ENCODE data around the gene NACA.

NACA gene

DNA sequence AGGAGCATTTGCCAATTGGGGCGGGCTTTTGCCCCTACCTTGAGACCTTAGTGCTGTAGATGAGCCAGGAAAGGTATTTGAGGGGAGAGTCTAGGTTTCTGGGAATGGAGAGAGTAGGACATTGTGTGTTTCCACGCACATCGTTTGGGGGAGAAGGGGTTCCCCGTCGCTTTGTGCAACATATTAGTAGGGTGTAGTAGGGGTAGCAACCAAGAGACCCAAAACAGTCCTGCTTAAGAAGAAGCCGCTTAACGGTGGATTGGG, 36.3 kb downstream of the NACA start:
- peak overlapping the region; percentile 22 for H2BK5ac ChIP-seq (ENCODE audit: low read depth, low read length, poor library complexity, severe bottlenecking)
- DNase-seq = no peak
- H3K36me3 ChIP-seq (ENCODE audit: control insufficient read depth in 1 of 2, insufficient read depth in 2 of 2, low read depth in 1 of 2, low read length in 2 of 2) = no peaks in the 10 kb centered on the region
- peak overlapping the region; percentile 65 for H4K91ac ChIP-seq (ENCODE audit: low read length)
- H2AFZ ChIP-seq (ENCODE audit: low read depth, low read length) = peak overlapping the region; percentile 36
- H3K4me3 ChIP-seq (ENCODE audit: insufficient read depth in 1 of 2, low read depth in 1 of 2, low read length in 2 of 2) = peak overlapping the region; percentile 34 to 90
- peak overlapping the region; percentile 99 for H3K9ac ChIP-seq (ENCODE audit: low read length)
- WGBS = under 1% methylated on average over 7 of the region's 7 CpGs
- peak overlapping the region; percentile 70 for H4K8ac ChIP-seq (ENCODE audit: low read length)
- peak overlapping the region; percentile 68 for H3K4me2 ChIP-seq (ENCODE audit: low read length, poor library complexity, severe bottlenecking)
- H3K14ac ChIP-seq (ENCODE audit: low read length in 2 of 2) = no peak overlapping the region
- H2AK5ac ChIP-seq (ENCODE audit: low read length, severe bottlenecking) = peak overlapping the region; percentile 23
- no peaks in the 10 kb centered on the region for H3K27me3 ChIP-seq (ENCODE audit: control insufficient read depth in 1 of 2, insufficient read depth in 1 of 2, low read length in 2 of 2)
- H3K18ac ChIP-seq (ENCODE audit: low read depth in 1 of 2, low read length in 2 of 2) = peak overlapping the region; percentile 82 to 83
- H3K23ac ChIP-seq (ENCODE audit: low read length in 2 of 2) = no peak overlapping the region
- H3K9me3 ChIP-seq (ENCODE audit: control insufficient read depth, low read length) = no peaks in the 10 kb centered on the region
- peak overlapping the region; percentile 50 for H2BK120ac ChIP-seq (ENCODE audit: low read depth, low read length)
- H3K27ac ChIP-seq (ENCODE audit: low read length, poor library complexity, severe bottlenecking) = peak overlapping the region; percentile 99
- H2BK15ac ChIP-seq (ENCODE audit: low read depth, poor library complexity, severe bottlenecking) = no peak overlapping the region
- peak overlapping the region; percentile 15 to 75 for H3K4ac ChIP-seq (ENCODE audit: low read depth in 1 of 2, low read length in 2 of 2)
- peaks cover 2% of the 10 kb centered on the region for H3K4me1 ChIP-seq (ENCODE audit: control insufficient read depth, insufficient read depth, low read depth, low read length)
- H3K79me1 ChIP-seq (replicated peaks; ENCODE audit: low read length, poor library complexity, severe bottlenecking) = no peaks in the 10 kb centered on the region
- H2BK12ac ChIP-seq (ENCODE audit: low read length in 2 of 2) = peak overlapping the region in 1 of 2 experiments; percentile 69

DNA sequence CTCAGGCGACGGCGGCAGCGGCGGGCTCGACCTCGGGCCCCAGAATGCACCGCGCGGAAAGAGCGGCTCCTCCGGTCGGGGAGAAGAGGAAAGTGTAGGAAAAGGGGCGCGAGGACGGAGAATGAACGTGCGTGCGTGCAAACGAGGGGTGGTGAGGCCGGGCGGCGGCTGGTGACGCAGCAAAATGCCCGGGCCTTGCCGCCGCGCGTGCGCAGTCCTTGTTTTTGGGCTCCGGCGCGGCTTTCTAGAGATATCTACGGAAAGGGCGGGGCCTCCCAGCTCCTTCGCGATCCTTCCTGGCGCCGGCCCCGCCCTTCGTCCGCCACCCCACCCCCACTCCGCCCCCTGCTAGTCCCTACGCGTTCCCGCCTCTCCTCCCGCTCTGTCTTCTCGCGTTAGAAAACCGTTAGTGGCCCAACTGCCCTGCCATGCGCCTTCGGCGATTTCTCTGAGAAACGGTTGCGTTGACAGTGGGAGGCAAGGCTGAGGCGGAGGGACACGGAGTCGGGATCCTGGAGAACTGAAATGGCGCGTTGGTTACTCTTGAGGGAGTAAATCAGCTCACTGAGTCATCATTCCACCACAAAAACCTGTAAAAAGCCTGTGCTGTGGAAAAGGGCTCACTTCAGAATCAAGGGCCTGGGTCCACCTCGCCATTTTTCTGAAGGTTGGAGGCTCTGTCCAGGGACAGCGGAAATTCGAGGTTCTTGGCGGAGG, 36.8 kb downstream of the NACA start, which contains the start of gene PTGES3:
PTGES3 (minus strand) TSS at position 156 of the 717 bp plus-strand sequence. CDS start 285 bp downstream, outside the sequence.
- Histone ChIP-seq H2BK12ac (ENCODE audit: low read length in 2 of 2) (peak within 1 kb of the TSS; percentile 23 to 69), H3K14ac (ENCODE audit: low read length in 2 of 2) (peak within 1 kb of the TSS in 1 of 2 experiments; percentile 92), H3K4ac (ENCODE audit: low read depth in 1 of 2, low read length in 2 of 2) (peak within 1 kb of the TSS; percentile 29 to 96), H2BK15ac (ENCODE audit: low read depth, poor library complexity, severe bottlenecking) (peak within 1 kb of the TSS; percentile 90), H4K8ac (ENCODE audit: low read length) (peak within 1 kb of the TSS; percentile 74), H3K4me2 (ENCODE audit: low read length, poor library complexity, severe bottlenecking) (peak within 1 kb of the TSS; percentile 68), H3K9me3 (ENCODE audit: control insufficient read depth, low read length) (no peaks in the 10 kb centered on the region), H3K27ac (ENCODE audit: low read length, poor library complexity, severe bottlenecking) (peak within 1 kb of the TSS; percentile 99), H2BK5ac (ENCODE audit: low read depth, low read length, poor library complexity, severe bottlenecking) (peak within 1 kb of the TSS; percentile 57), H3K18ac (ENCODE audit: low read depth in 1 of 2, low read length in 2 of 2) (peak within 1 kb of the TSS; percentile 93 to 94), H3K27me3 (ENCODE audit: control insufficient read depth in 1 of 2, insufficient read depth in 1 of 2, low read length in 2 of 2) (no peaks in the 10 kb centered on the region), H2AFZ (ENCODE audit: low read depth, low read length) (peak within 1 kb of the TSS; percentile 36), H2AK5ac (ENCODE audit: low read length, severe bottlenecking) (peak within 1 kb of the TSS; percentile 27), H3K9ac (ENCODE audit: low read length) (peak within 1 kb of the TSS; percentile 99), H3K4me3 (ENCODE audit: insufficient read depth in 1 of 2, low read depth in 1 of 2, low read length in 2 of 2) (peak within 1 kb of the TSS; percentile 82 to 99), H3K36me3 (ENCODE audit: control insufficient read depth in 1 of 2, insufficient read depth in 2 of 2, low read depth in 1 of 2, low read length in 2 of 2) (peaks cover 0 to 2% of the 10 kb centered on the region in 2 experiments), H3K4me1 (ENCODE audit: control insufficient read depth, insufficient read depth, low read depth, low read length) (peaks cover 3% of the 10 kb centered on the region), H2BK120ac (ENCODE audit: low read depth, low read length) (peak within 1 kb of the TSS; percentile 87), H3K23ac (ENCODE audit: low read length in 2 of 2) (peak within 1 kb of the TSS in 1 of 2 experiments; percentile 90), H4K91ac (ENCODE audit: low read length) (peak within 1 kb of the TSS; percentile 65), H3K79me1 (replicated peaks; ENCODE audit: low read length, poor library complexity, severe bottlenecking) (no peaks in the 10 kb centered on the region)
- peak; percentile 98 for DNase-seq
- under 1% methylated on average over 51 of the region's 64 CpGs for WGBS

DNA sequence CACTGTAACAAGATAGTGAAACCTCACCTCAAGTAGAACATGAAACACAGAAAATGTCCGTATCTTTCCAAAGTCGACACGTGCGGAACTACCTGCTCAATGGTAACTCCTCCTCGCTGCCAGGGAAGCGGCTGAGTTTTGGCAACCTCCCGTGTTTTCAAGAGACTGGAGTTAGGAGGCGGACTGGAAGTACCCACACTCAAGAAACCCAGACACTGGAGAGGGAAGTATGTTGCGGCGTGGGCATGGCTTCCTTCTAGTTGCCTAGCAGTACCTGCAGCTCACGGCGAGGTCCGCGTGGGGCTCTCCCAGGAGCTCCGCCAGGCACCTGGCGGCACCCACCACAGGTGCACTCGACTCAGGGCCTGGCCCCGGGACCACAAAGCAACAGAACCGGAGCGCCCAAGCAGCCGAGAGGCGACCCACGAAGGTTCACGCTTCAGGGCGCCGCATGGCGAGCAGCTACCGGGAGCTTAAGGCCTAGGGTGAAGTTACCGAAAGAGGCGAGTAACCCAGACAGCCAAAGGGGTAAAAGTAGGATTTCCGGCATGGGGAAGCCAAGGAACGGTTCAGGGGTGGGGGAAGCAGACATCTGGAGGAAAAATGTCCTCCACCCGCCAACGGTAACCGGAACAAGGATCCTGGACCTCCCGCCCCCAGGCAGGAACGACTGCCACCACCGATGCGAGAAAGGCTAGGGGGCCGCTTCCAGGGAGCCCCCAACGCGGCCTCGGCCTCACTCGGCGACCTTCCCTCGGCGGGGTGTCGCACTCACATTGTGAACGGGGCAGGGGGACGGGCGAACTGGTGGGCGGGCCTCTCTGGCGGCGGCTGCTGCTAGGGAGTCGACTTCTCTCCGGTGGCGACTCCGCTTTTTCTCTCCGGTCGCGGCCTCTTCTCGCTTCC, 37.6 kb downstream of the NACA start:
- Histone ChIP-seq H2AK5ac (ENCODE audit: low read length, severe bottlenecking) (peak overlapping the region; percentile 27), H2BK5ac (ENCODE audit: low read depth, low read length, poor library complexity, severe bottlenecking) (peak overlapping the region; percentile 57), H3K4me1 (ENCODE audit: control insufficient read depth, insufficient read depth, low read depth, low read length) (peaks cover 6% of the 10 kb centered on the region), H3K79me1 (replicated peaks; ENCODE audit: low read length, poor library complexity, severe bottlenecking) (no peaks in the 10 kb centered on the region), H2BK12ac (ENCODE audit: low read length in 2 of 2) (peak overlapping the region in 1 of 2 experiments; percentile 23), H3K23ac (ENCODE audit: low read length in 2 of 2) (peak overlapping the region in 1 of 2 experiments; percentile 90), H2BK120ac (ENCODE audit: low read depth, low read length) (peak overlapping the region; percentile 87), H3K14ac (ENCODE audit: low read length in 2 of 2) (peak overlapping the region in 1 of 2 experiments; percentile 92), H3K27ac (ENCODE audit: low read length, poor library complexity, severe bottlenecking) (peak overlapping the region; percentile 82), H3K27me3 (ENCODE audit: control insufficient read depth in 1 of 2, insufficient read depth in 1 of 2, low read length in 2 of 2) (no peaks in the 10 kb centered on the region), H2AFZ (ENCODE audit: low read depth, low read length) (peak overlapping the region; percentile 36), H3K4me3 (ENCODE audit: insufficient read depth in 1 of 2, low read depth in 1 of 2, low read length in 2 of 2) (peak overlapping the region; percentile 82 to 99), H3K4ac (ENCODE audit: low read depth in 1 of 2, low read length in 2 of 2) (peak overlapping the region; percentile 29 to 96), H2BK15ac (ENCODE audit: low read depth, poor library complexity, severe bottlenecking) (peak overlapping the region; percentile 90), H3K18ac (ENCODE audit: low read depth in 1 of 2, low read length in 2 of 2) (peak overlapping the region; percentile 93 to 94), H3K9ac (ENCODE audit: low read length) (peak overlapping the region; percentile 99), H3K9me3 (ENCODE audit: control insufficient read depth, low read length) (no peaks in the 10 kb centered on the region), H3K4me2 (ENCODE audit: low read length, poor library complexity, severe bottlenecking) (peak overlapping the region; percentile 38), H3K36me3 (ENCODE audit: control insufficient read depth in 1 of 2, insufficient read depth in 2 of 2, low read depth in 1 of 2, low read length in 2 of 2) (peaks cover 0 to 8% of the 10 kb centered on the region in 2 experiments), H4K91ac (ENCODE audit: low read length) (peak overlapping the region; percentile 12), H4K8ac (ENCODE audit: low read length) (peak overlapping the region; percentile 74)
- peak; percentile 62 for DNase-seq
- under 1% methylated on average over 62 of the region's 62 CpGs for WGBS

Measured in mesenchymal stem cell (in vitro differentiated cells and primary cell).